Hepatic stellate cell (primary cell): ENCODE results near the gene PMM2.
A peak's percentile ranks its signal among the peaks of the same experiment; 100 is the strongest.
"Not testable (repeated sequence)": the region's sequence is repeated elsewhere in the genome, so short reads cannot be mapped to it uniquely, and the experiment has no call there.

Experiments used
- DNase-seq: peaks from one replicate; pipeline ENCODE4 v3.0.0; 2011; ENCODE audit warnings: low spot score

The PMM2 gene

GRCh38 chr16:8818504-8819270 lies 21.0 kb downstream of the PMM2 start:
- DNase-seq = no peak

GRCh38 chr16:8819411-8820034 lies 21.9 kb downstream of the PMM2 start:
- no peak for DNase-seq

GRCh38 chr16:8822403-8822802 lies 24.8 kb downstream of the PMM2 start:
- DNase-seq = no peak

GRCh38 chr16:8826278-8826879 lies 28.7 kb downstream of the PMM2 start:
- DNase-seq = no peak

DNA sequence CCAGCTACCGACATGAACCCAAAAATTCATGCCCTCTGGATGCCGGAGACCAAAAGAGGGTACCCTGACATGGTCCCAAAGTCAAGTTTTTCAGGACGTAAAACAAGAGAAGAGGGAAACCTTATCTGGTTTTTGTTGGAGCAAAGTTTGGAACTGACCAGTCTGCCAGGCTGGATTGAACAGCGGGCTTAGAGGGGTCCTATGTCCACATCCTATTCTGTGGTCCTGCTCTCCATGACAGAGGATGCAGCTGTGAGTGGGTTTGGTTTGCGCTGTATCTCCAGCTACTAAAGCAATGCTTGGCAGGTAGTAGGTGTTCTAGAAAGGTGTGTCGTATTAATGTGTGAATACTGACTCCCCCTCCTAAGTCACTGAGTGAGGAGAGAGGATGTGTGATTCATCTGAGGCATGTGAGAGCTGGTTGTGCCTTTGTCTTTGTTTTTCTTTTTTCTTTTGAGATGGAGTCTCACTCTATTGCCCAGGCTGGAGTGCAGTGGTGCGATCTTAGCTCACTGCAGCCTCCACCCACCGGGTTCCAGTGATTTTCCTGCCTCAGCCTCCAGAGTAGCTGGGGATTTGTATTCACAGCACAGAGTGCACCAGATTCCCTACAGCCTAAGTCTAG lies 31.0 kb downstream of the PMM2 start:
- no peak for DNase-seq

GRCh38 chr16:8831450-8831849 lies 33.8 kb downstream of the PMM2 start:
- no peak for DNase-seq

DNA sequence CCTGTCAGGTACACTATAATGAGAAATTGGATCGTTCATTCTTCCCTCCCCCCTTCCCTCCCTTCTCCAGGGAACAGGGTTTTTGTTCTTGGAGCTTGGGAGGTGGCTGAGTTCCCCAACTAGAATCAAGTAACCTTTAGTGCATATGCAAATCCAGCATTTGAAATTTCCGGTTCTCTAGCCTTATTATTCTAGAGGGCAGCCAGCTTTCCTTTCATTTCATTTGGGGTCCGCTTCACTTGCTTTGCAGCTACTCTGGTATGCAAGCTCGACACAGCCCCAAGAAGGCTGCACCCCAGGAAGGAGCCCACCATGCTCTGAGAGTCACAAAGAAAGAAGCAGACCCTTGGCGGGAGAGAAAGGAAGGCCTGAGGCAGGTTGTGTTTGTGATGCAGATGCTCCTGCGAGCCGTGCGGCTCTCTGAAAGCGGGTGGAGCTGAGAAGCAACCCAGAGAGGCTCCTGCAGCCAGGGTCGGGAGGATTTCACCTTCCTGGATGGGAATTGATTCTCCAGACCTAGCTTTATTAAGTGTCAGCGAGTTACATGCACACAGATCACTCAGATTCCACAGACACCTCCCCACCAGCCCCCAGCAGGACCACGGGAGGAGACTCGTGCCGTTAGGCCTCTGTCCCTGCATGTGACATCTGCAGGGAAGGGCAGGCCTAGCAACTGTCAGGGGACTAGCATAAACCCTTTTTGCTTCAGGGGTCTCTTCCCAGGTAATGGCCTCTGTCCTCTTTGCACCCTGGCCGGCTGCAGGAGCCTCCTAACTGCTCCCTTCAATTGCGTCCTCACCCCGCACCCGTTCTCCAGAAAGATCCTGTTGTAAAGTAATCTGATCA lies 34.5 kb downstream of the PMM2 start:
- no peak for DNase-seq

DNA sequence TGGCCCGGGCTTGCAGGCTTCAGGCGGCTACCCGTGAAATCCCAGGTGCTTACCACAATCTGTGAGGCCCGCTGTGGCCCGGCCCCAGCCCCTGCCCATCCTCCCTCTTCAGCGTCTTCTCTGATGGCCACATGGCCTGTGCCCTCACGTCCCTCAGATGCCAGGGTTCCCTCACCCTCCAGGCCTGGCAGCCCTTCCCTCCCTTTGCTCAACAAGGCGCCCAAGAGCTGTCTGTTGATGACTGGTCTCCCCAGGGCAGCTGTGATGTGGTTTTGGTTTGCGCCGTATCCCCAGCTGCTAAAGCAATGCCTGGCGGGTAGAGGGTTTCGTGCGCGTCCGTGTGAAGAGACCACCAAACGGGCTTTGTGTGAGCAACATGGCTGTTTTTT lies 35.1 kb downstream of the PMM2 start:
- DNase-seq = no peak

DNA sequence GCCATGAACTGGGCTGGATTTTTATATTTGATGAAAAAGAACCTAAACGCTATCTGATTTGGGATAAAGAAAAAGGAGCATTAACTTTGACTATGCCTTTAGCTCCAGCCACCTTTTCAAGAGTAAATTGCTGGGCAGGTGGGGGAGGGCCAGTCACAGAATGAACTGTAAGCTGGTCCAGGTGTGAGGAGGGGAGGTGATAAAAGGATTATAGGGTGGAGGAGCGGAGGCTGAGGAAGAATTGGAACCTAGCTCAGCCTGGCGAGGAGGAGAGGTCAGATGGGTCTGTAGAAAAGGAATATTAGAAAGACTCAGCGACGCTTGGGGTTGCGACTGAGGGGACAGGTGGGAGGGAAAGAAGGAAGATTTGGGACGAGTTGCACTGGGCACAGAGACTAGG lies 39.2 kb downstream of the PMM2 start:
- DNase-seq = not testable (repeated sequence)

DNA sequence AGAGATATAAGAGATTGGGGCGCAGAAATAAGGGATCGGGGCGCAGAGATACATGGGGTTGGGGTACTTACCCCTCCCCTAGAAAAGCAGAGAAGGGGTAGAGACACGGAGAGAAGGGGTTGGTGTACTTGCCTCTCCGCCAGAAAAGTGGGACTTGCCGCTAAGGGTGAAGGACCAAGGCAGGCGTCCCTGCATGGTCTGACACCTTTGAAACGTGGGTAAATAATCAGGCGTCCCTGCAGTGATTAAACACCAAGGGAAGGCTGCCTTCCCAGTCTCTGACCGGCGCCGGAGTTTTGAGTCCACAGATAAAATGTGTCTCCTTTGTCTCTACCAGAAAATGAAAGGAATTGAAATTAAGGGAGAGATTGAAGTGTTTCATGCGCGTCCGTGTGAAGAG lies 40.0 kb downstream of the PMM2 start:
- not testable (repeated sequence) for DNase-seq

DNA sequence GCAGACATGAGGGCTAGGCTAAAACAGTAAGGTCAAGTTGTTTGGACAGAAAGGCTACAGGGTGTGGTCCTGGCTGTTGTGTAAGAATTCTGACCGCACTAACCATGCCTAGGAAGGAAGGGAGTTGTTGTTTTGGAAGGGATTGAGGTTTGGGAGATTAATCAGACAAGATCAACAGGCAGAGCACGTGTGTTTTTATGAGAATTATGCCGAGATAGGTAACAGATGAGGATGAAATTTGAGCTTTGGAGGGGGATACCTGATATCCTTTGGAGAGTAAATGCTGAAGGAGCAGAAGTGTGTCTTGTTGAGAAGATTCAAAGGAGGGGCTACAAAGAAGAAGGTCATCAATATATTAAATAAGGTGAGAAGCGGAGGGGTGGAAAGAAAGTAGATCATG lies 44.4 kb downstream of the PMM2 start:
- DNase-seq = not testable (repeated sequence)

DNA sequence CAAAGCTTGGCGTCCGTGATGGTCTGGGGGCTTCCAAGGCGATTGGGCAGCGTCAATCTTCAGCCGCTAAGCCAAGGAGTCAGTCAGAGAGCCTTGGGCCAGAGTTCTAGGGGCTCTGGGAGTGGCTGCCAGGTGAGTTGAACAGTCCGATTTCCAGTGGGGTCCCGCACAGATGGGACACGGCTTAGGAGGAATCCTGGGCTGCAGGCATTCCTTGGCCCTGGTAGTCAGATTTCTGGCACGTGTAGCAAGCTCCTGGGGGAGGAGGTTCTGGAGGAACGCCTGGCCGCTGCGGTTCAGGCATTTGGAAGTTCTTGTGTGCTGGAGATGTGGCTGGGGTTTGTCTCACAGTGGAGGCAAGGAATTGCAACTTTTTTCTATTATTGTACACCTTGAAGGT lies 45.7 kb downstream of the PMM2 start:
- DNase-seq = not testable (repeated sequence)

DNA sequence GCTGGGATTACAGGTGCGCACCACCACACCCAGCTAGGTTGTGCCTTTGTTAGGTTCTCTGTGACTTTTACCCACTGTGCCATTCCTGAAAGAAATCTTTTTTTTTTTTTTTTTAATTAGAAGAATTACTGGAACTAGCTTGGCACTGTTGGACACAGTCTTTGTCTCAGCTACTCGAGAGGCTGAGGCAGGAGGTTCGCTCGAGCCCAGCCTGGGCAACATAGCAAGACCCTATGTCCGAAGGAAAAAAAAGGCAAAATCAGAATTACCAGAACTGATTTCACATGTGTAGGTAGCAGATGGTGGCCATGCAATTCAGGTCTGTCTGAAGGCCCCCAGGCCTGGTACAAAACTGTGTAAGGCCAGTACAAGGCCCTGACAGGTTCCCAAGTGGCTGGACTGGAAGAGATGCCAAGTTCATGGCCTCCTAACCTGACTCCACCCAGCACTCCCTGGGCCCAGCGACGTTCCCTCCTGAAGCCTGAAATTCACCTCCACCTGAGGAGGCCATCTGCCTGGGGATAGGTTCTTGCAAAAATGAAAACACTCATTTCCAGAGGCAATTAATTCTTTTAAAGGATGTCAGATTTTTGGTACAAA lies 48.2 kb downstream of the PMM2 start:
- no peak for DNase-seq

- DNase-seq = no peak
These were observed 48.8 kb downstream of the PMM2 start for GRCh38 chr16:8846401-8846932.

DNA sequence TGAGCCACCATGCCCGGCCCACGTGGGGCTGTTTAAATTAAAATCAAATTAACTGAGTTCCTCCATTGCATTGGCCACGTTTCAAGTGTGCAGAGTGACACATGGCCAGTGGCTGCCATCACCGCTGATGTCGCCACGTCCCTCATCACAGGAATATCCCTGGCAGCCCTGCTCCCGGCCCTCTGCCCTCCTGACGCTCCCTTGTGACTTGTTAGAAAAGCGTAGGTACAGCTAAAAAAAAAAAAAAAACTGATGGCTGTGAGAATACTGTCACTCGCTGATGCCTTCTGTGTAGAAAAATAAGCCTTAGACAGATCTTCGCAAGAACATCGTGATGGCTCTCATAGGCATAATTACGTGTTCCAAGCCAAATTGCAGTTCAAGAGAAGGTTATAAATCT lies 49.5 kb downstream of the PMM2 start:
- DNase-seq = no peak

DNA sequence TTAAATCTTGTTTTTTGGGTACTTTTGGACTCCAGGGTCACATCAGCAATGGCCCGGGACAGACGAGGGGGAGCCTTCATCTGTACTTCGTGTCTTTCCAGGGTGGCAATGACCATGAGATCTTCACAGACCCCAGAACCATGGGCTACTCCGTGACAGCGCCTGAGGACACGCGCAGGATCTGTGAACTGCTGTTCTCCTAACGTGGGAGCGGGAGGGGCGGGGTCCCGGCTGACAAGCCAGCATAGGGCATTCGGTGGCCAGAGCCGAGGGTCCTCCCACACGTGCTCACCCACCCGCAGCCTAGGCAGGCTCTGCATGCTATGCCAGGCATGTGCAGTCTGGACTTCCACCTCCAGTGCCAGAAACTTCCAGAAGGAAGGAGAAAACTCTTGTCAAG lies 50.0 kb downstream of the PMM2 start:
- no peak for DNase-seq

GRCh38 chr16:8848231-8848938 lies 50.7 kb downstream of the PMM2 start:
- DNase-seq = no peak

DNA sequence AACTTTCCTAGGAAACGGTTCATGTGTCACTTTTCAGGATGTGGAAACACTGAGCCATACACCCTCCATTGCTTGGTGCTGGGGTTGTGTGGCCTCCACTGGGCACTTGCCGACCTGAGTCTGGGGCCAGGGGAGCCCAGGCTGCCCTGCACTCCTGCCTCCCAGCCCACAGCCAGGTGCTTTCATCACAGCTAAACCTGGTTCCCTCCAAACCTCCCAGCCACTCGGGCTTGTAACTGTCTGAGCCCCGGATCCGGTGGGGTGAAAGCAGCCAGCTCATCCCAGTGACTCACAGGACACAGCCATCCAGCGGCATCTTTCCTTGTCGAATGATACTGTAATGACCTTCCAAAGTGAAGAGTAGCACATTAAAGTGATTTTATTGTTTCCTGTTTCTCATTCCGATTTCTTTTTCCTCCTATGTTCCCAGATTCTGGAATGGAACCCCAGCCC lies 51.3 kb downstream of the PMM2 start:
- DNase-seq = peak; percentile 83

DNA sequence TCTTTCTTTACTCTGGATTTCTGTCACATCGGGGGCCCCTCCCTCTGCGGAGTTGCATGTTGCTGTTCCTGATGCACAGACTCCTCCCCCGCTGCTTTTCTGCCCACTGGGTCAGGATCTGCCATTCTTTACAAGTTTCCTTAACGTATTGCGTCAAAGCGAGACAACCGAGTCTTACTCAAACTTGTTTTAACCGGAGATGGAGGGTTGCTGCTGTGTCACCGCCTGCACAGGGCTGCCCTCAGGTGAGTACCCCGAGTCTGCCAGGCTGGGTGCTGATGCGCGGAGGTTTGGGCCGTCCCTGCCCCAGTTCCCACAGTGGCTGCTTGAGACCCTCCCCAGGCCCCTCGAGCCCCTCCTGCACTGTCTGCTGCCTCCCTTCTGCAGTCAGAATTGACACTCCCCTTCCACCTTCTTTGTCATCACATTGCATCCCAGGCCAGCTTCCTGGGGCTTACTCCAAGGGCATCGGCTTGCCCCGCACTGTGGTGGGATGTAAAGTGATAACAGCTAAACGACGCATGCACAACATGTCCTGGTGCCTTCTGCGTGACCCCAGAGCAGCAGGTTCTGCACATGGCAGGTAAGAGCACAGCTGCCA lies 51.9 kb downstream of the PMM2 start:
- no peak for DNase-seq

- peak; percentile 68 for DNase-seq
These were observed 52.7 kb downstream of the PMM2 start for GRCh38 chr16:8850279-8850885.
